Measurements from ENCODE around the gene CPE.

CPE gene

GRCh38 chr4:165464376-165464775, 85.6 kb downstream of the CPE start:
- TF ChIP-seq CTCF (IDR thresholded peaks at IDR 0.05; ENCODE audit: low read length, missing control alignments) = no peak

GRCh38 chr4:165464813-165465381, 86.1 kb downstream of the CPE start:
- TF ChIP-seq CTCF (IDR thresholded peaks at IDR 0.05; ENCODE audit: low read length, missing control alignments) = peak; percentile 66
- no peak overlapping the region for H3K4me3 ChIP-seq (replicated peaks; ENCODE audit: low read depth, low read length)
- DNase-seq (ENCODE audit: low read depth) = peak; percentile 72

More at GRCh38 chr4:165464376-165464775, 85.6 kb downstream of the CPE start:
- DNase-seq (ENCODE audit: low read depth) = no peak
- no peak overlapping the region for H3K4me3 ChIP-seq (replicated peaks; ENCODE audit: low read depth, low read length)

- H3K4me3 ChIP-seq (replicated peaks; ENCODE audit: low read depth, low read length) = no peak overlapping the region
- no peak for TF ChIP-seq CTCF (IDR thresholded peaks at IDR 0.05; ENCODE audit: low read length, missing control alignments)
- no peak for DNase-seq (ENCODE audit: low read depth)
These were observed 91.2 kb downstream of the CPE start for GRCh38 chr4:165470009-165470408.

- TF ChIP-seq CTCF (IDR thresholded peaks at IDR 0.05; ENCODE audit: low read length, missing control alignments) = no peak
- H3K4me3 ChIP-seq (replicated peaks; ENCODE audit: low read depth, low read length) = no peak overlapping the region
- DNase-seq (ENCODE audit: low read depth) = no peak
These were observed 94.3 kb downstream of the CPE start for GRCh38 chr4:165472943-165473676.

- H3K4me3 ChIP-seq (replicated peaks; ENCODE audit: low read depth, low read length) = no peak overlapping the region
- no peak for TF ChIP-seq CTCF (IDR thresholded peaks at IDR 0.05; ENCODE audit: low read length, missing control alignments)
- DNase-seq (ENCODE audit: low read depth) = no peak
These were observed 96.2 kb downstream of the CPE start for GRCh38 chr4:165474784-165475705.

GRCh38 chr4:165475706-165476070, 96.9 kb downstream of the CPE start:
- no peak overlapping the region for H3K4me3 ChIP-seq (replicated peaks; ENCODE audit: low read depth, low read length)
- DNase-seq (ENCODE audit: low read depth) = no peak
- TF ChIP-seq CTCF (IDR thresholded peaks at IDR 0.05; ENCODE audit: low read length, missing control alignments) = no peak
